SHP77 treated with DMSO at 0.1 percent for 48 hours (cell line): Measurements from ENCODE around the gene FAM234A.
"Not testable (repeated sequence)": the region's sequence is repeated elsewhere in the genome, so short reads cannot be mapped to it uniquely, and the experiment has no call there.

Experiments
- DNase-seq: peaks from one replicate; lab custom pipeline; 2025; lab: John Stamatoyannopoulos, UW

FAM234A gene

DNA sequence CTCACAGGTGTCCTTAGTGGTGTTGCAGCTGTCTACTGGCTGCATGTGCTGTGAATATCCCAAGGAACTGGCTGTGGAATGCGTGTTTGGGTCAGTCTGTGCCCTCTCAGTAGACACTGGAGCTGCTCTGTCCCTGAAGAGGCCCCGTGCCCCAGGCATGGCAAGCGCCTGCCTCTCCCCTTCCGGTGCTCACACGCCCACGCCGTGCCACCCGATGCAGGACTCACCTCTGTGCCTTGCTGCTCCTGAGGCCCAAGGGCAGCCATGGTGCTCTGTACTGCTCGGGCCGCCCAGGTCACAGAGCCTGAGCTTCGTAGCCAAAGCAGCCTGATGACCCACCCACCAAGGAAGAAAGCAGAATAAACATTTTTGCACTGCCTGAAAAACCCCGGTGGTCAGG is 31.1 kb downstream of the FAM234A start:
- DNase-seq: no peak

DNA sequence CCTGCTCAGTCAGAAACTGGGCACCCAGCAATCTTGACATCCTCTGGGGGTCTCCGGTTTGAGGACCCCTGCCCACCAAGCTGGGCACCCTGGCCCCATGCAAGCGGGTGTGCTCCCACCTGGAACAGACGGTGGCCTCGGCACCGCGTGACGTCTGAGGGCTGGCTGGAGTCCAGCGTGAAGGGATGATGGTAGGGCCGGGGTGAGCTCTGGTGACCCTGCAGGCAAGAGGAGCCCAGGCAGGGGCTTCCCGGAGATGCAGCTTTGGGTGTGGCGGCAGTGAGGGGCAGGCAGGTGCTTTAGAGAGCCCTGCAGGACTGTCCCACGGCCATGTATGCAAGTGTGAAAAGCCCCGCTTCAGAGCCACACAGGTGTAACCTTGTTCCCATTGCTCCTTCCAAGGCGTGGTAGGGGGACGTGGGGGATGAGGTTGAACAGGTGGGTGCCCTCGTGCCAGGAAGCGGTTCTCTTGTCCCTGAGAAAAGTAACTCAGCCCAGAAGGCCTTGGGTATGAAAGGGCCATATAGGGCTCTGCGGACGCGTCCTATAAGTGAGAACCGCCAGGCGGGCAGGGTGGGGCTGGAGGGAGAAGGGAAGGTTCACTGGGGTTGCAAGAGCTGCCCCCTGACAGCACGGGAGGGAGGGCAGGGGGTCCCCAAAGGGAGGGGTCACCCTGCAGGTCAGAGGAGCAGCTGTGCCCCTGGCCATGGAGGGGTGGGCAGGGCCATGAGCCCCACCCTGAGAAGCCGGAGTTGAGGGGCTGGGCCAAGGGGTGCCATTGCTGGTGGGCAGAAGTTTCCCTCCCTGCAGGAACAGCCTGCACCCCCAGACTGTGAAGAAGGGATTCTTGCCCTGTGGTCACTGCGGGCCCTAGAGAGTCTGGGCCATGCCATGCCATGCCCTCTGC is 31.9 kb downstream of the FAM234A start:
- no peak for DNase-seq

DNA sequence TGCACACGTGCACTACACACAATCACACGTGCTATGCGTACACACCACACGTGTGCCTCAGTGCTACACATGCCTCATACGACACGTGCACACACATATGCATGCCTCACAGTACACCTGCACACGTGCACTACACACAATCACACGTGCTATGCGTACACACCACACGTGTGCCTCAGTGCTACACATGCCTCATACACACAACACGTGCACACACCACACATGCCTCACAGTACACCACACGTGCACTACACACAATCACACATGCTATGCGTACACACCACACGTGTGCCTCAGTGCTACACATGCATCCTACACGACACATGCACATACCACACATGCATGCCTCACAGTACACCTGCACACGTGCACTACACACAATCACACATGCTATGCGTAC is 32.9 kb downstream of the FAM234A start:
- not testable (repeated sequence) for DNase-seq

GRCh38 chr16:268141-269053 is 33.8 kb downstream of the FAM234A start:
- no peak for DNase-seq

DNA sequence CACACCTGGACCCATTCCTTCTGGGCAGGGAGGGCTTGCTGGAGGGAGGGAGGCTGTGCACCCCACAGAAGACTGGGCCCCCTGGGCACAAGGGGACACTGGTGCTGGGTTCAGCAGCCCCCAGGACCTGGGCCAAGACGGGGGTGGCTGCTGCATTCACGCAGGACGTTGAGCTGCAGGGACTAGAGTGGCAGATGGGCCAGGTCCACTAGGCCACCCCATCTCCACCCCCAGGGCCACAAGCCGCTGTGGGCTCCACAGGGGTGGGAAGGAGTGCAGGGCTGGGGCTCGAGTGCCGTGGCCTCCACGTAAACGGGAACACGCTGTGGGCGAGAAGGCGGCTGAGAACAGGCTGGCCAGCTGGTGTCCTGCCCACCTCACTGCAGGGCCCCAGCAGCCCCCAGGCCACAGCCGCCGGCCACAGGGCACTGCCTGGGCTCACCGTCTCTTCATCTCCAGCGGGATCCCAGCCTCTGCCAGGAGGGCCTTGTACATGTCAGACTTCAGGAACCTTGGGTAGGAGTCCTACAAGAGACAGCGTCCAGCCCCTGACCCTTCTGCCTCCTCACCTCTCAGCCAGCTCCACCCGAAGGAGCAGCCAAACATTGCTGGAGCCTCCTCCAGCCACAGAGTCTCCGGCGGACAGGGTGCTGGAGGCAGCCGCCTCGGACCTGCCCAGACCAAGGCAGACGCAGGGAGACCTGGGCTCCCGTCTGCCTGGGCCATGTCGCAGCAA is 34.6 kb downstream of the FAM234A start:
- no peak for DNase-seq

DNA sequence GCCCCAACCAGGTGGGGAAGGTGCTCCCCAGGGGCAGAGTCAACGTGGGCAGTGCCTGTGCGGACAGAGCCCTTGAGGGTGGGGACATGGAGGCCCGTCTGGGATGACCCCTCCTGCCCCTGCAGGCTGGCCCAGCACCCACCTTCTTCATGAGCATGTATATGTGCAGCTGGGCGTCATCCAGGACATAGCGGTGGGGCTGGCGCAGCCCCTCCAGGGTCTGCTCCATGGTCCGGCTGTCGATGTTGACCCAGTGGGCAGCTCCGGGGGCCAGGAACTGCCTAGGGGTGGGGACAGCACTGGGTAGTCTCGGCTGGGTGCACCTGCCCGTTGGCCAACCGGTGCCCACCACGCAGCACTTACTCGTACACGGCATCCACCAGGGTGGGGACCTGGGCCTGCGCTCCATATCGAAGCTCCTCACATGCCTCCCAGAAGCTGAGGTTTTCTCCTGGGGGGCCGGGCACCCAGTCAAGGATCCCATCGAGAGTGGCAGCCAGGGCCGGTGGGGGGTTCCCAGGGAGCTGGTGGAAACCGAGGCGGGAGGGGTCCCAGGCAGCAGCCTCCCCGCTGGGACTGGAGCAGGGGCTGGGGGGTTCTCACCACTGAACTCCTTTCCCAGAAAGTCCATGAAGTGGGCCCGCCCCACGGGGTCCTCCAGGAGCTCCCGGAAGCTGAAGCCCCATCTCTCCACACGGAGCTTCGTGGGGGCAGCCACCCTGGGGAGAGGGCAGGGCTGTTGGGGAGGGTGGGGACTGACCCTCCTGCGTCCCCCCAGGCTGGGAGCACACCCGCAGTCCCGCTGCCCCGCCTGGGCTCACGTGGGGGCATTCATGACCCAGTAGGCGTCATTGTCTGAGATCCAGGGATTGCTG is 36.0 kb downstream of the FAM234A start:
- no peak for DNase-seq

GRCh38 chr16:272633-273546 is 38.3 kb downstream of the FAM234A start:
- no peak for DNase-seq

- no peak for DNase-seq
Observed at GRCh38 chr16:273547-274421, 39.2 kb downstream of the FAM234A start.

DNA sequence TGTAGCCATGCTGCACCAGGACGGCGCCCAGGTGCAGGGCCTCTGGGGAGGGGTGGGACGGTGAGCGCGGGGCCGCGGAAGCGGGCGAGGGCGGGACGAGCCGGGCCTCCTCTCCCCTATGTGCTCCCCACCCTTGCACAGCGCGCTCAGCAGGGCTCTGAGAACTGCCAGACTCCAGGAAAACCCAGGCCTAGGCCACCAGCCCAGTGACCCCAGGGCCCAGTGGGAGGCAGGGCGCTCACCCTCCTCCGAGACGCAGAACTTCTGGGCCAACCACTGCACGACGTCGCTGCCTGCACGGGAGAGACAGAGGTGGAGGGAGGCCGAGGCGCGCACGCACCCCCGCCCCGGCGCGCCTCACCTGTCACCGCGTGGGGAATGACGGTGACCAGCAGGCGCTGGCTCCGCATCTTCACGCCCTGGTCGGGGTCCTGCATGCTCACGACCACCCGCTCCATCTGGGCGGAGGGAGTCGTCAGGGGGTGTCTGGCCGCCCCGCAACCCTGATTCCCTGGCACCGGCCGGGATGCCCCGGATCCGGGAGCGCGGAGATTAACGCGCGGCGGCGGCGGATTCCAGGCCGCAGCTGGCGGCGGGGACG is 40.5 kb downstream of the FAM234A start:
- no peak for DNase-seq

- DNase-seq: no peak
Observed at GRCh38 chr16:275786-276232, 41.2 kb downstream of the FAM234A start, which contains the start of gene RGS11. TSS of gene RGS11 (minus strand) at chr16:275944. CDS start at chr16:275911, 33 bp downstream.

DNA sequence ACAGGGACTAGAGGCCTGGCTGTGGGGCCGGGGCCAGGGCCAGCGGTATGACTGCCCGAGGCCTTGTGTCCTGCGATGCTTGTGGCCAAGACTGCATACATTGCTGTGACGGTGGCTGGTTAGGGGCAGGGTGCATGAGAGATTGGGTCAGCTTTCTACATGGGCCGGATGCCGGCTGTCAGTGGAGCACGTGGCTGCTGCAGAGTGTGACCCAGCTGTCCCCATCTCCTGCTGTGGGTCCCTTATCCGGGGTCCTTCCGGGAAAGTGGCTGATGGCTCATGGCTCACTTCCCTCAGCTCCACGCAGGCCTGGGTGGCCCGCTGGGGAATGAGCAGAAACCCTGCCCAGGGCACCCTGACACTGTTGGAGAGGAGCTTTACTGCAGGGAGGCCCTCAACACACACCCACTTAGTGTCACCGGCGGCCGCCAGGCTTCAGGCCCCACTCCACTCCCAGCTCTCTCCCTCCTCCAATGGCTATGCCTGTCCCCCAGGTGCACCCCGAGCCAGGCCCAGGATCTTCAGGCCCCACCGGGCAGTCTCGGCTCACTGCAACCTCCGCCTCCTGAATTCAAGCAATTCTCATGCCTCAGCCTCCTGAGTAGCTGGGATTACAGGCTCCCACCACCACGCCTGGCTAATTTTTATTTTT is 41.9 kb downstream of the FAM234A start:
- DNase-seq: no peak

DNA sequence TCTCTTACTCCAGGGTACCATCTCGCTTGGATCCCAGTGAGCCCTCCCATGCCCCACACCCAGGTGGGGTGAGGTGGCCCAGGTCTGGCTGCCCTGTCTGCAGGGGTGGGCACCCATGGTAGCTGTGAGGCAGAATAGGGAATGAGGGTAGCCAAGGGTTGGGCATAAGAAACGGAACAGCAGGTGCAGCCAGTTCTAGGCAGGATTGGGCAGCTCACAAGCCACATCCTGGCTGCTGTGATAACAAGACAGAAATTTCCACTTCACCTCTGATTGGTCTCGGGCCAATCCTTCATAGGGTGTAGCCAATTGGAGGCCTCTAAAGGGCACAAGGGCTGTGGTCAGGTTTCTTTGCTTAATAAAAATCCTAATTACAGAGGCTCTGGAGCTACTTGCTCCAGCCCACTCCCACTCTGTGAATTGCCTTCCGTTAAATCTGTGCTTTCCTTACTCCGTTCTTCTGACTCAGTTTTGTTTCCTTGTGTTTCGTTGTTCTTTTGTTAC is 44.3 kb downstream of the FAM234A start:
- DNase-seq: peak; percentile 23

- DNase-seq: no peak
Observed at GRCh38 chr16:279531-279930, 44.9 kb downstream of the FAM234A start.

- no peak for DNase-seq
Observed at GRCh38 chr16:280005-280460, 45.4 kb downstream of the FAM234A start.

GRCh38 chr16:280552-280951 is 45.9 kb downstream of the FAM234A start, which contains the start of gene ARHGDIG:
TSS of gene ARHGDIG (plus strand) at chr16:280591. CDS start at chr16:280681, 90 bp downstream.
- no peak for DNase-seq

DNA sequence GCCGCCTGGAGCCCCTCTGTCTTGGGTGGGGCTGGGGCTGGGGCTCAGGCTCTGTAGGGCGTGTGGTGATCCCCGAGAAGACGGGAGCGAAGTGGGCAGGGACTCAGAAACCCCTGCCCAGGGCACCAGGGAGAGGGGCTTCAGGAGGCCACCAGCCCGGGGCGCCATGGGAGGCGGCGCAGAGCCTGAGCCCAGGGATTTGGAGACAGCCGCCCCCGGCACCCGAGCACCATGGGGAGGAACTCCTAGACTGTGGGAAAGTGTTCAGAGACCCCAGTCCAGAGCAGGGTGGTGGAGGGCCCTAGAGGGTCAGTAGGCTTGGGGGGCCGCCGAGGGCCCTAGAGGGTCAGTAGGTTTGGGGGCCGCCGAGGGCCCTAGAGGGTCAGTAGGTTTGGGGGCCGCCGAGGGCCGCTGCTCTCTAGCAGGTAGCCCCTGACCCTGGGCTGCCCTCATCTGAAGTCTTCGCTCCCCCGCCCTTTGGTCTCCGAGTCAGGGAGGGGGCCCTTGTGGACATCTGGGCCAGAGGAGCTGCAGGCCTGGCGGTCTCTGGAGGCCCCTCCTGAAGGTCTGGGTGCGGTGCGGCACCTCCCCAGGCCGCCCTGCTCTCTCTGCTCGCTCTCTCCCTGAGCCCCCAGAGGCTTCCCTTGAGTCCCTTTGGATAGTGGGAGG is 46.5 kb downstream of the FAM234A start:
- no peak for DNase-seq
